Liver (tissue), 9 donors: ENCODE data around the gene GSE1. TPM values are rescaled to one million over a fixed set of nuclear protein-coding genes. Genes with fewer than 3 reads are reported as not detected.

Experiments
- DNase-seq: peaks from one replicate; pipeline ENCODE4 v3.0.0-alpha.2; 2017; ENCODE audit warnings: low spot score
- H3K27ac ChIP-seq, 2 donors: one replicate each; pipeline ENCODE4 v1.7.0; 2013; ENCODE audit warnings: inconsistent platforms in 2 of 2, low read length in 2 of 2, control low read depth in 1 of 2, low read depth in 1 of 2, mild to moderate bottlenecking in 1 of 2
- H3K27me3 ChIP-seq, 4 donors: one replicate each; pipeline versions ENCODE4 v1.6.1 to v1.7.0; 2013; ENCODE audit warnings: low read length in 3 of 4, inconsistent platforms in 1 of 4, mild to moderate bottlenecking in 1 of 4, moderate library complexity in 1 of 4; ENCODE audit not compliant: control insufficient read depth in 4 of 4, insufficient read depth in 4 of 4
- H3K36me3 ChIP-seq, 4 donors: one replicate each; pipeline versions ENCODE4 v1.6.1 to v1.7.0; 2013; ENCODE audit warnings: low read length in 3 of 4, mild to moderate bottlenecking in 3 of 4, low read depth in 1 of 4, moderate library complexity in 1 of 4; ENCODE audit not compliant: control insufficient read depth in 4 of 4, insufficient read depth in 3 of 4
- H3K4me1 ChIP-seq, 4 donors: one replicate each; pipeline versions ENCODE4 v1.6.1 to v1.7.0; 2013; ENCODE audit warnings: low read length in 3 of 4, mild to moderate bottlenecking in 3 of 4, moderate library complexity in 1 of 4; ENCODE audit not compliant: control insufficient read depth in 4 of 4, insufficient read depth in 4 of 4
- H3K4me3 ChIP-seq, 3 donors: one replicate each; pipeline versions ENCODE4 v1.6.1 to v1.7.0; 2013; ENCODE audit warnings: low read length in 3 of 3, control low read depth in 1 of 3, low read depth in 1 of 3, mild to moderate bottlenecking in 1 of 3
- H3K9ac ChIP-seq, 2 donors: one replicate each; pipeline ENCODE4 v1.7.0; 2013; ENCODE audit warnings: low read length in 2 of 2, mild to moderate bottlenecking in 2 of 2, moderate library complexity in 2 of 2, control low read depth in 1 of 2, low read depth in 1 of 2
- H3K9me3 ChIP-seq, 4 donors: one replicate each; pipeline versions ENCODE4 v1.6.1 to v1.7.0; 2013; ENCODE audit warnings: low read length in 3 of 4; ENCODE audit not compliant: control insufficient read depth in 4 of 4
- CTCF ChIP-seq: fragments of 150-350 bp; IDR thresholded peaks from 2 replicates; pipeline ENCODE4 v1.5.1; 2017; ENCODE audit warnings: improper control_type of control experiment, low read depth, low read length; ENCODE audit not compliant: missing input control
- EGR1 ChIP-seq, 2 donors: IDR thresholded peaks; 2 replicates each; pipeline ENCODE4 v1.6.1; 2016 to 2018; ENCODE audit warnings: antibody characterized with exemption in 2 of 2, low read depth in 2 of 2
- FOXA1 ChIP-seq: IDR thresholded peaks from 2 replicates; pipeline ENCODE4 v1.6.1; 2016; ENCODE audit warnings: antibody characterized with exemption
- GABPA ChIP-seq, 2 donors: IDR thresholded peaks in 1 of 2; conservative IDR thresholded peaks in 1 of 2; 2 replicates each; pipeline ENCODE4 v1.6.1; 2016; ENCODE audit warnings: antibody characterized with exemption in 2 of 2, mild to moderate bottlenecking in 1 of 2, moderate library complexity in 1 of 2
- HNF4A ChIP-seq, 2 donors: conservative IDR thresholded peaks; 2 replicates each; pipeline ENCODE4 v1.6.1; 2016; ENCODE audit warnings: antibody characterized with exemption in 2 of 2, mild to moderate bottlenecking in 2 of 2
- HNF4G ChIP-seq: IDR thresholded peaks from 2 replicates; pipeline ENCODE4 v1.6.1; 2016; ENCODE audit warnings: antibody characterized with exemption
- JUND ChIP-seq, 2 donors: IDR thresholded peaks; 2 replicates each; pipeline ENCODE4 v1.6.1; 2016; ENCODE audit warnings: antibody characterized with exemption in 2 of 2
- NR2F2 ChIP-seq: IDR thresholded peaks from 2 replicates; pipeline ENCODE4 v1.6.1; 2016; ENCODE audit warnings: antibody characterized with exemption
- RAD21 ChIP-seq, 2 donors: IDR thresholded peaks; 2 replicates each; pipeline ENCODE4 v1.6.1; 2016; ENCODE audit warnings: antibody characterized with exemption in 2 of 2, mild to moderate bottlenecking in 2 of 2
- REST ChIP-seq: IDR thresholded peaks from 2 replicates; pipeline ENCODE4 v1.6.1; 2016; ENCODE audit warnings: antibody characterized with exemption, mild to moderate bottlenecking
- RXRA ChIP-seq, 2 donors: IDR thresholded peaks; 2 replicates each; pipeline ENCODE4 v1.6.1; 2017 to 2018; ENCODE audit warnings: antibody characterized with exemption in 2 of 2, mild to moderate bottlenecking in 1 of 2
- SP1 ChIP-seq: IDR thresholded peaks from 2 replicates; pipeline ENCODE4 v1.6.1; 2018; ENCODE audit warnings: antibody characterized with exemption, mild to moderate bottlenecking
- TAF1 ChIP-seq: conservative IDR thresholded peaks from 2 replicates; pipeline ENCODE4 v1.6.1; 2016; ENCODE audit warnings: antibody characterized with exemption, mild to moderate bottlenecking
- YY1 ChIP-seq: IDR thresholded peaks from 2 replicates; pipeline ENCODE4 v1.6.1; 2016; ENCODE audit warnings: antibody characterized with exemption, mild to moderate bottlenecking
- ZBTB33 ChIP-seq: IDR thresholded peaks from 2 replicates; pipeline ENCODE4 v1.6.1; 2016; ENCODE audit warnings: antibody characterized with exemption
- WGBS: extraction: QIAGEN DNeasy Blood & Tissue Kit; methylation state at CpG from one replicate; pipeline ENCODE4 v1.1.7; 2013; 5-methylcytosine and 5-hydroxymethylcytosine counted together
- polyA plus RNA-seq, 2 donors: library from polyadenylated mRNA; stranded (reverse) in 1 of 2; unstranded in 1 of 2; fragments of 200-250 nt in 1 of 2; fragments of >200 nt in 1 of 2; fragmentation: Nextera tagmentation in 1 of 2; extraction: Ambion mirVana in 1 of 2; gene quantifications; one replicate each; pipeline versions ENCODE4 v1.2.1 to v1.2.3, GENCODE V29; 2013 to 2015
- total RNA-seq, 2 donors: library from RNA; depleted of rRNA; stranded (reverse); fragments of >200 nt; gene quantifications; one replicate each; pipeline ENCODE4 v1.2.3, GENCODE V29; 2014
- TF ChIP-seq, protein P1 (sequence below): IDR thresholded peaks from 2 replicates; pipeline ENCODE4 v1.6.1; 2016; ENCODE audit warnings: antibody characterized with exemption
- TF ChIP-seq, protein P2 (sequence below): IDR thresholded peaks from 2 replicates; pipeline ENCODE4 v1.6.1; 2016; ENCODE audit warnings: antibody characterized with exemption
- donor health status: healthy.
- donor health status: healthy.
- donor health status: healthy.
- donor health status: healthy.
- donor health status: healthy.

GSE1 gene
- total and polyA plus RNA-seq, 4 donors = 9.9 to 37.7 (median 25.2) TPM

DNA sequence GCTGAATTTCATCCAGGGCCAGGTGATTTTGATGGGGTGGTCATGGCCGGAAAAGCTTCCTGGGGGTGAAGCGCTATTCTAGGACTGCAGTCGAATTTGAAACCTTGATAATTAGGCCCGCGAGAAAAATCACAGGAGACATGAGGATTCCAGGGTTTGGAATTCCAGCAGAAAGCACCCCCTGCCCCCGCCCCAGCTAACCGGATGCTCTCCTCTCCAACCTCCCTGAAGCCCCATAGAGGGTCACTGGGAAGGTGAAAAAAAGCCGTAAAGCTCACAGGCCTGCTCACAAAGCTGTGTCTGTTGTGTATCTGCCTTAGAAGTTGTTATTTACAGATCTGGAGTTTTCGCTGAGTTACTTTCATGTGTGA lies 76.8 kb downstream of the GSE1 start:
- no peak overlapping the region for H3K4me3 ChIP-seq
- 70% methylated on average over 9 of the region's 9 CpGs for WGBS

More for the DNA sequence above, 76.8 kb downstream of the GSE1 start:
- no peaks in the 10 kb centered on the region for H3K9me3 ChIP-seq
- H3K27ac ChIP-seq = no peak overlapping the region
- peaks cover 3 to 9% (median 5%) of the 10 kb centered on the region in 4 donors for H3K4me1 ChIP-seq
- H3K27me3 ChIP-seq = no peaks in the 10 kb centered on the region
- no peak overlapping the region for H3K9ac ChIP-seq
- TF ChIP-seq RXRA (IDR thresholded peaks at IDR 0.05) (no peak), REST (no peak), EGR1 (IDR thresholded peaks at IDR 0.05; ENCODE audit: low read depth in 2 of 2) (no peak), TAF1 (no peak), FOXA1 (no peak), HNF4A (conservative IDR thresholded peaks at IDR 0.05) (no peak), ZBTB33 (no peak), JUND (IDR thresholded peaks at IDR 0.05) (no peak), HNF4G (no peak), CTCF (no peak), YY1 (no peak), NR2F2 (no peak), GABPA (IDR thresholded peaks at IDR 0.05 in 1 of 2, conservative IDR thresholded peaks at IDR 0.05 in 1 of 2) (no peak), RAD21 (IDR thresholded peaks at IDR 0.05) (no peak), SP1 (no peak)
- TF ChIP-seq, protein P1, sequence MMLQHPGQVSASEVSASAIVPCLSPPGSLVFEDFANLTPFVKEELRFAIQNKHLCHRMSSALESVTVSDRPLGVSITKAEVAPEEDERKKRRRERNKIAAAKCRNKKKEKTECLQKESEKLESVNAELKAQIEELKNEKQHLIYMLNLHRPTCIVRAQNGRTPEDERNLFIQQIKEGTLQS = no peak
- TF ChIP-seq, protein P2, sequence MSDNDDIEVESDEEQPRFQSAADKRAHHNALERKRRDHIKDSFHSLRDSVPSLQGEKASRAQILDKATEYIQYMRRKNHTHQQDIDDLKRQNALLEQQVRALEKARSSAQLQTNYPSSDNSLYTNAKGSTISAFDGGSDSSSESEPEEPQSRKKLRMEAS = no peak
- H3K36me3 ChIP-seq = no peaks in the 10 kb centered on the region
- no peak for DNase-seq
